Neutrophil (primary cell): Measurements from ENCODE around the gene CHMP2A.

Experiments
- H3K27ac ChIP-seq: fragments of 200-600 bp; sonication (generic); 2 replicates; pipeline ENCODE4 v1.5.1; 2016; ENCODE audit warnings: mild to moderate bottlenecking, moderate library complexity
- H3K27me3 ChIP-seq: fragments of 200-600 bp; sonication (generic); 2 replicates; pipeline ENCODE4 v1.6.0; 2016; ENCODE audit warnings: mild to moderate bottlenecking
- H3K36me3 ChIP-seq: fragments of 200-600 bp; sonication (generic); 2 replicates; pipeline ENCODE4 v1.5.1; 2017
- H3K4me1 ChIP-seq, 2 experiments: fragments of 200-600 bp in 1 of 2; sonication (generic) in 1 of 2; 1 replicate in 1 of 2; 2 replicates in 1 of 2; pipeline versions ENCODE4 v1.5.1 to v1.6.1; 2013 to 2016; ENCODE audit warnings: low read depth in 1 of 2, low read length in 1 of 2, mild to moderate bottlenecking in 1 of 2, moderate library complexity in 1 of 2; ENCODE audit not compliant: control insufficient read depth in 1 of 2, insufficient read depth in 1 of 2
- H3K4me3 ChIP-seq, 2 experiments: fragments of 200-600 bp in 1 of 2; sonication (generic) in 1 of 2; 1 replicate in 1 of 2; 2 replicates in 1 of 2; pipeline ENCODE4 v1.5.1; 2013 to 2016; ENCODE audit warnings: low read depth in 1 of 2, low read length in 1 of 2, mild to moderate bottlenecking in 1 of 2, moderate library complexity in 1 of 2
- H3K9me3 ChIP-seq: fragments of 200-600 bp; sonication (generic); 2 replicates; pipeline ENCODE4 v1.5.1; 2016
- TF ChIP-seq, protein P1 (sequence below): fragments of 200-600 bp; sonication (generic); IDR thresholded peaks from 2 replicates; pipeline ENCODE4 v1.5.1; 2016; ENCODE audit warnings: antibody characterized with exemption

The CHMP2A gene

DNA sequence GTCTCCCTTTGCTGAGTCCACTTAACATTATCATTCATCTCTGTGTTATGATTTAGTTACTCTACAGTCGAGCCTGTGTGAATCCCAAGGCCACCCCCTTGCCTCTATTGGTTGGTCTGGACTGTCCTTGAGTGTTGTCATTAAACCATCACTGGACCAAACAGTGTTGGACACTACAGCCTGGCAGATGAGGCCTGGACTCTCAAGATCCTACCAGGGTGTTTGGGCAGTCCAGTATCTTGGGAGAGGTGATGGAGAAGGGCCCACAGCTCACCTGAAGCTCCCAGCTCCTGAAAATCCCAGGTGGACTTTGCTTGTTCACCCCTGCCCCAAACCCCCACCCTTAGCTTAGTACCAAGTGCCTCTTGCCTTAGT is 3.8 kb downstream of the CHMP2A start:
- no peak overlapping the region for H3K4me3 ChIP-seq
- TF ChIP-seq, protein P1, sequence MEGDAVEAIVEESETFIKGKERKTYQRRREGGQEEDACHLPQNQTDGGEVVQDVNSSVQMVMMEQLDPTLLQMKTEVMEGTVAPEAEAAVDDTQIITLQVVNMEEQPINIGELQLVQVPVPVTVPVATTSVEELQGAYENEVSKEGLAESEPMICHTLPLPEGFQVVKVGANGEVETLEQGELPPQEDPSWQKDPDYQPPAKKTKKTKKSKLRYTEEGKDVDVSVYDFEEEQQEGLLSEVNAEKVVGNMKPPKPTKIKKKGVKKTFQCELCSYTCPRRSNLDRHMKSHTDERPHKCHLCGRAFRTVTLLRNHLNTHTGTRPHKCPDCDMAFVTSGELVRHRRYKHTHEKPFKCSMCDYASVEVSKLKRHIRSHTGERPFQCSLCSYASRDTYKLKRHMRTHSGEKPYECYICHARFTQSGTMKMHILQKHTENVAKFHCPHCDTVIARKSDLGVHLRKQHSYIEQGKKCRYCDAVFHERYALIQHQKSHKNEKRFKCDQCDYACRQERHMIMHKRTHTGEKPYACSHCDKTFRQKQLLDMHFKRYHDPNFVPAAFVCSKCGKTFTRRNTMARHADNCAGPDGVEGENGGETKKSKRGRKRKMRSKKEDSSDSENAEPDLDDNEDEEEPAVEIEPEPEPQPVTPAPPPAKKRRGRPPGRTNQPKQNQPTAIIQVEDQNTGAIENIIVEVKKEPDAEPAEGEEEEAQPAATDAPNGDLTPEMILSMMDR: no peak
- H3K27ac ChIP-seq: peak overlapping the region; percentile 51
- no peaks in the 10 kb centered on the region for H3K27me3 ChIP-seq
- H3K9me3 ChIP-seq: no peaks in the 10 kb centered on the region
- H3K4me1 ChIP-seq: peaks cover 27 to 35% of the 10 kb centered on the region in 2 experiments
- H3K36me3 ChIP-seq: peaks cover 79% of the 10 kb centered on the region

DNA sequence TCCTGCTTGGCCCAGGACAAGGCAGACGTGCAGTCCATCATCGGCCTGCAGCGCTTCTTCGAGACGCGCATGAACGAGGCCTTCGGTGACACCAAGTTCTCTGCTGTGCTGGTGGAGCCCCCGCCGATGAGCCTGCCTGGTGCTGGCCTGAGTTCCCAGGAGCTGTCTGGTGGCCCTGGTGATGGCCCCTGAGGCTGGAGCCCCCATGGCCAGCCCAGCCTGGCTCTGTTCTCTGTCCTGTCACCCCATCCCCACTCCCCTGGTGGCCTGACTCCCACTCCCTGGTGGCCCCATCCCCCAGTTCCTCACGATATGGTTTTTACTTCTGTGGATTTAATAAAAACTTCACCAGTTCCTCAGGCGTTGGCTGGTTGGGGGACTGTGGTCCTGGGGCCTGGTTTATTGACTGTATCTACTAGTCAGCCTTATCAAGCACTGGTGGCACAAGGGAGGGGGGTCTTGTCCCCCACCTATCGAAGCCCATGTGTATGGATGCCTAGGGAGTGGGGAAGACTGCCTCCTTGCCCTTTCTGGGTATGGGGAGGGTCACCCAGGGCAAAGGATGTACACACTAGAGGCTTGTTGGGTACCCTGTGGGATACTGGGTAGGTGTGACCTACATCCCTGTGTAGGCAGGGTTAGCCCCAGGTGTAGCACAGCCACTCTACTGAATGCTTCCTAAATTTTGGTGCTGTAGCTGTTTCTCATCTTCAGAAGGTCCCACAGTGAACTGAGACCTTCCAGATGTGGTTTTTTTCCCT is 4.4 kb downstream of the CHMP2A start:
- no peak overlapping the region for H3K4me3 ChIP-seq
- no peaks in the 10 kb centered on the region for H3K9me3 ChIP-seq
- H3K4me1 ChIP-seq: peaks cover 30 to 38% of the 10 kb centered on the region in 2 experiments
- TF ChIP-seq, protein P1: no peak
- no peaks in the 10 kb centered on the region for H3K27me3 ChIP-seq
- H3K36me3 ChIP-seq: peaks cover 73% of the 10 kb centered on the region
- H3K27ac ChIP-seq: peak overlapping the region; percentile 51

DNA sequence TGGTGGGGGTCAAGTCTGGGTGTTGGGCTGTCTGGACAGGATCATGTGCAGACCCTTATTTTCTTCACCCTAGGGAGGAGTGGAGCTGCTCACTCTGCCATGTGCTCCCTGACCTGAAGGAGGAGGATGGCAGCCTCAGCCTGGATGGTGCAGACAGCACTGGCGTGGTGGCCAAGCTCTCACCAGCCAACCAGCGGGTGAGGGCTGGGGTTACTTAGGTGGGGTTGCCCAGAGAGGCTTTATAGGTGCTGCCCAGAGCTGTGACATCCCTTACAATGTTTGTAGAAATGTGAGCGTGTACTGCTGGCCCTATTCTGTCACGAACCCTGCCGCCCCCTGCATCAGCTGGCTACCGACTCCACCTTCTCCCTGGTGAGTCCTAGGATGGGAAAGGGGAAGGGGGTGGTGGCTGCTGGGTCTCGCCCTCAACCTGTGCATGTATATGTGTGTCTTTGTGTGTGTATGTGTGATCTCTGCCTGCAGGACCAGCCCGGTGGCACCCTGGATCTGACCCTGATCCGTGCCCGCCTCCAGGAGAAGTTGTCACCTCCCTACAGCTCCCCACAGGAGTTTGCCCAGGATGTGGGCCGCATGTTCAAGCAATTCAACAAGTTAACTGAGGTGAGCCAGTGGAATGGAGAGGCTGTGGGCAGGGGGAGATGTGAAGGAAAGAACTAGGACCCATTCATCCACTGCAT is 5.1 kb downstream of the CHMP2A start:
- Histone ChIP-seq H3K36me3 (peaks cover 71% of the 10 kb centered on the region), H3K9me3 (no peaks in the 10 kb centered on the region), H3K27me3 (no peaks in the 10 kb centered on the region), H3K4me3 (no peak overlapping the region), H3K4me1 (peaks cover 32 to 40% of the 10 kb centered on the region in 2 experiments), H3K27ac (peak overlapping the region; percentile 51)
- TF ChIP-seq, protein P1: no peak

DNA sequence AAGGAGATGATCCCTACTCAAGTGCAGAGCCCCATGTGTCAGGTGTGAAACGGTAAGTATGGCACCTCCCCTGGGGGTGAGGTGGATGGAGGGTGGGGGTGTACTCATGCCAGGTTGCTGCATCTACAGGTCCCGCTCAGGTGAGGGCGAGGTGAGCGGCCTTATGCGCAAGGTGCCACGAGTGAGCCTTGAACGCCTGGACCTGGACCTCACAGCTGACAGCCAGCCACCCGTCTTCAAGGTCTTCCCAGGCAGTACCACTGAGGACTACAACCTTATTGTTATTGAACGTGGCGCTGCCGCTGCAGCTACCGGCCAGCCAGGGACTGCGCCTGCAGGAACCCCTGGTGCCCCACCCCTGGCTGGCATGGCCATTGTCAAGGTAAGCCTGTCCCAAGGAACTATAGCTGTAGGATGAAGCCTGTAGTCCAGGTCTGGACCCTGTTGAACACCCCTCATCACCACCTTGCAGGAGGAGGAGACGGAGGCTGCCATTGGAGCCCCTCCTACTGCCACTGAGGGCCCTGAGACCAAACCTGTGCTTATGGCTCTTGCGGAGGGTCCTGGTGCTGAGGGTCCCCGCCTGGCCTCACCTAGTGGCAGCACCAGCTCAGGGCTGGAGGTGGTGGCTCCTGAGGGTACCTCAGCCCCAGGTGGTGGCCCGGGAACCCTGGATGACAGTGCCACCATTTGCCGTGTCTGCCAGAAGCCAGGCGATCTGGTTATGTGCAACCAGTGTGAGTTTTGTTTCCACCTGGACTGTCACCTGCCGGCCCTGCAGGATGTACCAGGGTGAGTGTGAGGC is 5.8 kb downstream of the CHMP2A start:
- TF ChIP-seq, protein P1: no peak
- Histone ChIP-seq H3K27me3 (no peaks in the 10 kb centered on the region), H3K4me1 (peaks cover 26 to 34% of the 10 kb centered on the region in 2 experiments), H3K4me3 (no peak overlapping the region), H3K36me3 (peaks cover 70% of the 10 kb centered on the region), H3K9me3 (no peaks in the 10 kb centered on the region), H3K27ac (peak overlapping the region; percentile 51)
